IMR-90 (cell line): ENCODE data around the gene KCNN3. TPM values are rescaled to one million over a fixed set of nuclear protein-coding genes. Genes with fewer than 3 reads are reported as not detected.

ENCODE experiments used
- CEBPB ChIP-seq: IDR thresholded peaks from 2 replicates; pipeline ENCODE4 v1.6.1; 2012; ENCODE audit warnings: low read depth, low read length, improper control_type of control experiment
- MAZ ChIP-seq: IDR thresholded peaks from 2 replicates; pipeline ENCODE4 v1.6.1; 2012; ENCODE audit warnings: low read depth, mild to moderate bottlenecking, low read length, improper control_type of control experiment, moderate library complexity, borderline replicate concordance
- POLR2A ChIP-seq: IDR thresholded peaks from 2 replicates; pipeline ENCODE4 v1.6.1; 2012; ENCODE audit warnings: mild to moderate bottlenecking, low read depth, low read length
- RAD21 ChIP-seq: IDR thresholded peaks from 2 replicates; pipeline ENCODE4 v1.6.1; 2012; ENCODE audit warnings: low read length, improper control_type of control experiment
- RCOR1 ChIP-seq: IDR thresholded peaks from 2 replicates; pipeline ENCODE4 v1.6.1; 2012; ENCODE audit warnings: mild to moderate bottlenecking, low read length, improper control_type of control experiment; ENCODE audit not compliant: insufficient replicate concordance
- RFX5 ChIP-seq: IDR thresholded peaks from 2 replicates; pipeline ENCODE4 v1.8.0; 2012; ENCODE audit warnings: low read depth, mild to moderate bottlenecking, low read length, moderate library complexity
- polyA plus RNA-seq, 3 experiments: library from polyadenylated mRNA; depleted of rRNA; stranded (reverse); fragments of >200 nt; gene quantifications; 2 replicates each; pipeline ENCODE4 v1.2.3, GENCODE V29; 2012; ENCODE audit warnings: low replicate concordance in 1 of 3
- total RNA-seq: library from RNA; depleted of rRNA; stranded (reverse); fragments of >200 nt; gene quantifications from 2 replicates; pipeline ENCODE4 v1.2.3, GENCODE V29; 2012

KCNN3 gene
- total and polyA plus RNA-seq, 2 of the 4 experiments (the other 2 are of a cell fraction): 0.02 TPM; not detected in 1

DNA sequence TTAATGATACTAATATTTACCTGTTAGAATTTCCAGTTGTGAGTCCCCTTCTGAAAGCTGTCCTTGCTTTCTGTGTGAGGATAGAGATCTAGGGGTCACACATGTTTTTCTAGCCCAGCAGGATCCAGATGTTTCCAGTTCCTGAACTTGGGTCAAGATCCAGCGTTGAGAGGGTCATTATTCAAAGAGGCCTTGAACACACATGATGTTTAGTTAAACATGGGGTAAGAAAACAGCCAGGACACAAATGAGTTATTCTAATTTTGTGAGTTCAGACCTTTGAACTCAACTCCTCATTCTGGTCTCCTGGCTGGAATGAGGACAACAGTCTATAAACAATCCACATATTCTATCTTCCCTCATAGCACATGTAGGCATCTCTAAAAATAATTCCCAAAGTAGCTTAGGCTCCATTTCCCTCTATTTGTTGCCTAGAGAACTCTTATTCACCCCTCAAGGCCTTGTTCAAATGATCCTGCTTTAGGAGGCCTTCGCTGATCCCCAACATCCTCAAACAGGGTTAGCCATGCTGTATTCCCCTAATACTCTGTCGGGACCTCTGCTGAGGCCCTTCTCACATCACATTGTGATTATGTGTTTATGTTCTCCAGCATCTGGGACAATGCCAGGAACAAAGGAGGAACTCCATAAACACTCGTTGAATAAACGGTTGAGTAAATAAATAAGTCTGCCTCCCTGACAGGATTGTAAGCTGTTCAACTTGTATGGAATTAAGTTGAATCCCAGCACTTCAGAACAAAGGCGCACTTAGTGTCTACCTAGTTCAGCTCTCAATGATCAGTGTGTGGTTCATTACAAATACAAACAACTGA is 15.0 kb upstream of the KCNN3 start (continued):
- TF ChIP-seq CEBPB (no peak), MAZ (no peak), RCOR1 (no peak), RAD21 (no peak), RFX5 (no peak), POLR2A (no peak)
